Ovary (tissue), 3 donors: ENCODE data around the gene C21orf58.

Source experiments
- CTCF ChIP-seq, 3 donors: fragments of 450-650 bp in 2 of 3; fragments of 200-600 bp in 1 of 3; IDR thresholded peaks; one replicate each; pipeline versions ENCODE4 v1.5.1 to v1.8.0; 2016 to 2022; ENCODE audit warnings: antibody characterized with exemption in 3 of 3, mild to moderate bottlenecking in 1 of 3
- POLR2A ChIP-seq: fragments of 450-650 bp; IDR thresholded peaks from one replicate; pipeline ENCODE4 v1.6.1; 2017; ENCODE audit warnings: antibody characterized with exemption, mild to moderate bottlenecking, moderate library complexity
- donor health status: DM: no; HTN: no; CAD: no.

GRCh38 chr21:46371204-46372013 is 47.7 kb upstream of the C21orf58 start:
- TF ChIP-seq CTCF (IDR thresholded peaks at IDR 0.05) = no peak
- no peak for TF ChIP-seq POLR2A
